NCI-H2196 treated with DMSO at 0.1 percent for 48 hours (cell line): ENCODE results near the gene HAS3.
"Not testable (repeated sequence)": the region's sequence is repeated elsewhere in the genome, so short reads cannot be mapped to it uniquely, and the experiment has no call there.

Experiments
- DNase-seq: peaks from one replicate; lab custom pipeline; 2025; ENCODE audit not compliant: unreplicated experiment; lab: John Stamatoyannopoulos, UW

Gene HAS3

GRCh38 chr16:69141014-69141413 is 35.6 kb downstream of the HAS3 start:
- DNase-seq, result no peak

- DNase-seq, result no peak
Observed at GRCh38 chr16:69141936-69142335, 36.5 kb downstream of the HAS3 start.

GRCh38 chr16:69143116-69143515 is 37.7 kb downstream of the HAS3 start:
- no peak for DNase-seq

- DNase-seq, result no peak
Observed at GRCh38 chr16:69145658-69146057, 40.2 kb downstream of the HAS3 start.

GRCh38 chr16:69149621-69150020 is 44.2 kb downstream of the HAS3 start:
- DNase-seq, result not testable (repeated sequence)

- DNase-seq, result no peak
Observed at GRCh38 chr16:69150146-69150865, 44.9 kb downstream of the HAS3 start.

GRCh38 chr16:69157196-69157595 is 51.7 kb downstream of the HAS3 start:
- no peak for DNase-seq

- no peak for DNase-seq
Observed at GRCh38 chr16:69160192-69160591, 54.7 kb downstream of the HAS3 start.

- DNase-seq, result no peak
Observed at GRCh38 chr16:69165584-69165983, 60.1 kb downstream of the HAS3 start.

- no peak for DNase-seq
Observed at GRCh38 chr16:69166221-69166833, 60.9 kb downstream of the HAS3 start.

GRCh38 chr16:69166946-69167930 is 61.8 kb downstream of the HAS3 start:
- DNase-seq, result no peak
